Liver (tissue), 9 donors: ENCODE results near the gene SLC25A29. TPM values are rescaled to one million over a fixed set of nuclear protein-coding genes. Genes with fewer than 3 reads are reported as not detected.

ENCODE experiments used
- DNase-seq: peaks from one replicate; pipeline ENCODE4 v3.0.0-alpha.2; 2017; ENCODE audit warnings: low spot score
- H3K27ac ChIP-seq, 2 donors: one replicate each; pipeline ENCODE4 v1.7.0; 2013; ENCODE audit warnings: inconsistent platforms in 2 of 2, low read length in 2 of 2, control low read depth in 1 of 2, low read depth in 1 of 2, mild to moderate bottlenecking in 1 of 2
- H3K27me3 ChIP-seq, 4 donors: one replicate each; pipeline versions ENCODE4 v1.6.1 to v1.7.0; 2013; ENCODE audit warnings: low read length in 3 of 4, inconsistent platforms in 1 of 4, mild to moderate bottlenecking in 1 of 4, moderate library complexity in 1 of 4; ENCODE audit not compliant: control insufficient read depth in 4 of 4, insufficient read depth in 4 of 4
- H3K36me3 ChIP-seq, 4 donors: one replicate each; pipeline versions ENCODE4 v1.6.1 to v1.7.0; 2013; ENCODE audit warnings: low read length in 3 of 4, mild to moderate bottlenecking in 3 of 4, low read depth in 1 of 4, moderate library complexity in 1 of 4; ENCODE audit not compliant: control insufficient read depth in 4 of 4, insufficient read depth in 3 of 4
- H3K4me1 ChIP-seq, 4 donors: one replicate each; pipeline versions ENCODE4 v1.6.1 to v1.7.0; 2013; ENCODE audit warnings: low read length in 3 of 4, mild to moderate bottlenecking in 3 of 4, moderate library complexity in 1 of 4; ENCODE audit not compliant: control insufficient read depth in 4 of 4, insufficient read depth in 4 of 4
- H3K4me3 ChIP-seq, 3 donors: one replicate each; pipeline versions ENCODE4 v1.6.1 to v1.7.0; 2013; ENCODE audit warnings: low read length in 3 of 3, control low read depth in 1 of 3, low read depth in 1 of 3, mild to moderate bottlenecking in 1 of 3
- H3K9ac ChIP-seq, 2 donors: one replicate each; pipeline ENCODE4 v1.7.0; 2013; ENCODE audit warnings: low read length in 2 of 2, mild to moderate bottlenecking in 2 of 2, moderate library complexity in 2 of 2, control low read depth in 1 of 2, low read depth in 1 of 2
- H3K9me3 ChIP-seq, 4 donors: one replicate each; pipeline versions ENCODE4 v1.6.1 to v1.7.0; 2013; ENCODE audit warnings: low read length in 3 of 4; ENCODE audit not compliant: control insufficient read depth in 4 of 4
- FOXA2 ChIP-seq: IDR thresholded peaks from 2 replicates; pipeline ENCODE4 v1.6.1; 2016; ENCODE audit warnings: antibody characterized with exemption
- HNF4A ChIP-seq, 2 donors: conservative IDR thresholded peaks; 2 replicates each; pipeline ENCODE4 v1.6.1; 2016; ENCODE audit warnings: antibody characterized with exemption in 2 of 2, mild to moderate bottlenecking in 2 of 2
- HNF4G ChIP-seq: IDR thresholded peaks from 2 replicates; pipeline ENCODE4 v1.6.1; 2016; ENCODE audit warnings: antibody characterized with exemption
- NR2F2 ChIP-seq: IDR thresholded peaks from 2 replicates; pipeline ENCODE4 v1.6.1; 2016; ENCODE audit warnings: antibody characterized with exemption
- RXRA ChIP-seq, 2 donors: IDR thresholded peaks; 2 replicates each; pipeline ENCODE4 v1.6.1; 2017 to 2018; ENCODE audit warnings: antibody characterized with exemption in 2 of 2, mild to moderate bottlenecking in 1 of 2
- SP1 ChIP-seq: IDR thresholded peaks from 2 replicates; pipeline ENCODE4 v1.6.1; 2018; ENCODE audit warnings: antibody characterized with exemption, mild to moderate bottlenecking
- YY1 ChIP-seq: IDR thresholded peaks from 2 replicates; pipeline ENCODE4 v1.6.1; 2016; ENCODE audit warnings: antibody characterized with exemption, mild to moderate bottlenecking
- WGBS: extraction: QIAGEN DNeasy Blood & Tissue Kit; methylation state at CpG from one replicate; pipeline ENCODE4 v1.1.7; 2013; 5-methylcytosine and 5-hydroxymethylcytosine counted together
- polyA plus RNA-seq, 2 donors: library from polyadenylated mRNA; stranded (reverse) in 1 of 2; unstranded in 1 of 2; fragments of 200-250 nt in 1 of 2; fragments of >200 nt in 1 of 2; fragmentation: Nextera tagmentation in 1 of 2; extraction: Ambion mirVana in 1 of 2; gene quantifications; one replicate each; pipeline versions ENCODE4 v1.2.1 to v1.2.3, GENCODE V29; 2013 to 2015
- total RNA-seq, 2 donors: library from RNA; depleted of rRNA; stranded (reverse); fragments of >200 nt; gene quantifications; one replicate each; pipeline ENCODE4 v1.2.3, GENCODE V29; 2014
- TF ChIP-seq, protein P1 (sequence below): IDR thresholded peaks from 2 replicates; pipeline ENCODE4 v1.6.1; 2016; ENCODE audit warnings: antibody characterized with exemption, mild to moderate bottlenecking
- TF ChIP-seq, protein P2 (sequence below): IDR thresholded peaks from 2 replicates; pipeline ENCODE4 v1.6.1; 2016; ENCODE audit warnings: antibody characterized with exemption
- donor health status: healthy.
- donor health status: healthy.
- donor health status: healthy.
- donor health status: healthy.
- donor health status: healthy.

Gene SLC25A29
- total and polyA plus RNA-seq, 4 donors, result 2.4 to 13.9 (median 8.9) TPM

DNA sequence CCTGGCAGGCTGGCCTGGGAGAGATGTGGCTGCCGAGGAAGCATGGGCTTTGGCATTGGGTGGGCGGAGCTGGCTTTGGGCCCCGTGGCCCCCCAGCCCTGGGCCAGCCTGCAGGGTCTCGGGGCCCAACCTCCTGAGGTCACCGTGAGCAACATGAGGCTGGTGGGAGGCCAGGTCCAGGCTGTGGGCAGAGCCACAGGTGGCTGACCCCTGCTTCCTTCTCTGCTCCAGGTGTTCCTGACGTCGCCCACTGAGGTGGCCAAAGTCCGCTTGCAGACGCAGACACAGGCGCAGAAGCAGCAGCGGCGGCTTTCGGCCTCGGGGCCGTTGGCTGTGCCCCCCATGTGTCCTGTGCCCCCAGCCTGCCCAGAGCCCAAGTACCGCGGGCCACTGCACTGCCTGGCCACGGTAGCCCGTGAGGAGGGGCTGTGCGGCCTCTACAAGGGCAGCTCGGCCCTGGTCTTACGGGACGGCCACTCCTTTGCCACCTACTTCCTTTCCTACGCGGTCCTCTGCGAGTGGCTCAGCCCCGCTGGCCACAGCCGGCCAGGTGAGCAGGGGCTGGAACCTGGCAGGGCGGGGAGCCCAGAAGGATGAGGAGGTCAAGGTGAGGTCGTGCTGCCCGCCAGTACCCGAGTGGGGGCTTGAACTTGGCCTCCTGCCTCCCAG lies 22.4 kb upstream of the SLC25A29 start:
- Histone ChIP-seq H3K9me3 (no peaks in the 10 kb centered on the region), H3K27me3 (no peaks in the 10 kb centered on the region), H3K9ac (no peak overlapping the region), H3K36me3 (peaks cover 10 to 21% (median 12%) of the 10 kb centered on the region in 4 donors), H3K4me3 (no peak overlapping the region), H3K27ac (peak overlapping the region; percentile 52 to 59), H3K4me1 (peaks cover 4 to 35% (median 24%) of the 10 kb centered on the region in 4 donors)
- DNase-seq, result peak; percentile 58
- 55% methylated on average over 32 of the region's 32 CpGs for WGBS
- TF ChIP-seq, protein P1, sequence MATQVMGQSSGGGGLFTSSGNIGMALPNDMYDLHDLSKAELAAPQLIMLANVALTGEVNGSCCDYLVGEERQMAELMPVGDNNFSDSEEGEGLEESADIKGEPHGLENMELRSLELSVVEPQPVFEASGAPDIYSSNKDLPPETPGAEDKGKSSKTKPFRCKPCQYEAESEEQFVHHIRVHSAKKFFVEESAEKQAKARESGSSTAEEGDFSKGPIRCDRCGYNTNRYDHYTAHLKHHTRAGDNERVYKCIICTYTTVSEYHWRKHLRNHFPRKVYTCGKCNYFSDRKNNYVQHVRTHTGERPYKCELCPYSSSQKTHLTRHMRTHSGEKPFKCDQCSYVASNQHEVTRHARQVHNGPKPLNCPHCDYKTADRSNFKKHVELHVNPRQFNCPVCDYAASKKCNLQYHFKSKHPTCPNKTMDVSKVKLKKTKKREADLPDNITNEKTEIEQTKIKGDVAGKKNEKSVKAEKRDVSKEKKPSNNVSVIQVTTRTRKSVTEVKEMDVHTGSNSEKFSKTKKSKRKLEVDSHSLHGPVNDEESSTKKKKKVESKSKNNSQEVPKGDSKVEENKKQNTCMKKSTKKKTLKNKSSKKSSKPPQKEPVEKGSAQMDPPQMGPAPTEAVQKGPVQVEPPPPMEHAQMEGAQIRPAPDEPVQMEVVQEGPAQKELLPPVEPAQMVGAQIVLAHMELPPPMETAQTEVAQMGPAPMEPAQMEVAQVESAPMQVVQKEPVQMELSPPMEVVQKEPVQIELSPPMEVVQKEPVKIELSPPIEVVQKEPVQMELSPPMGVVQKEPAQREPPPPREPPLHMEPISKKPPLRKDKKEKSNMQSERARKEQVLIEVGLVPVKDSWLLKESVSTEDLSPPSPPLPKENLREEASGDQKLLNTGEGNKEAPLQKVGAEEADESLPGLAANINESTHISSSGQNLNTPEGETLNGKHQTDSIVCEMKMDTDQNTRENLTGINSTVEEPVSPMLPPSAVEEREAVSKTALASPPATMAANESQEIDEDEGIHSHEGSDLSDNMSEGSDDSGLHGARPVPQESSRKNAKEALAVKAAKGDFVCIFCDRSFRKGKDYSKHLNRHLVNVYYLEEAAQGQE, result no peak
- TF ChIP-seq HNF4G (no peak), SP1 (no peak), HNF4A (conservative IDR thresholded peaks at IDR 0.05) (peak; percentile 35 to 46), NR2F2 (no peak), RXRA (IDR thresholded peaks at IDR 0.05) (no peak)
- TF ChIP-seq, protein P2, sequence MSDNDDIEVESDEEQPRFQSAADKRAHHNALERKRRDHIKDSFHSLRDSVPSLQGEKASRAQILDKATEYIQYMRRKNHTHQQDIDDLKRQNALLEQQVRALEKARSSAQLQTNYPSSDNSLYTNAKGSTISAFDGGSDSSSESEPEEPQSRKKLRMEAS, result no peak

DNA sequence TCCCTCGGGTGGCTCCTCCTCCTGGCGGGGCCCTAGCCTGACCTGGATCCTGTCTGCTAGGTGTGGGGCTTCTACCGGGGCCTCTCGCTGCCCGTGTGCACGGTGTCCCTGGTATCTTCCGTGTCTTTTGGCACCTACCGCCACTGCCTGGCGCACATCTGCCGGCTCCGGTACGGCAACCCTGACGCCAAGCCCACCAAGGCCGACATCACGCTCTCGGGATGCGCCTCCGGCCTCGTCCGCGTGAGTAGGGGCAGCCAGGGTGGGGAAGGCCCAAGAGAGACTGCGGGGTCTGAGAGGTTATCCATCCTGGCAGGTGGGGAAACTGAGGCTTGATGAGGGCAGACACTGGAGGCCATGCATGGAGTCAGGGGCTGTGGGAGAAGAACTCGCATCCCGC lies 20.9 kb upstream of the SLC25A29 start:
- Histone ChIP-seq H3K27me3 (no peaks in the 10 kb centered on the region), H3K4me3 (no peak overlapping the region), H3K9me3 (no peaks in the 10 kb centered on the region), H3K27ac (no peak overlapping the region), H3K4me1 (peaks cover 10 to 43% (median 33%) of the 10 kb centered on the region in 4 donors), H3K9ac (no peak overlapping the region), H3K36me3 (peaks cover 10 to 21% (median 12%) of the 10 kb centered on the region in 4 donors)
- WGBS, result 79% methylated on average over 24 of the region's 24 CpGs
- DNase-seq, result no peak
- TF ChIP-seq, protein P2, result no peak
- no peak for TF ChIP-seq YY1
- TF ChIP-seq, protein P1, result no peak
- no peak for TF ChIP-seq FOXA2
